GM12865 (cell line): Measurements from ENCODE around the gene SLC18B1.
"Not testable (repeated sequence)": the region's sequence is repeated elsewhere in the genome, so short reads cannot be mapped to it uniquely, and the experiment has no call there.

Experiments used
- DNase-seq: peaks from one replicate; pipeline ENCODE4 v3.0.0; 2010; ENCODE audit warnings: low read depth
- H3K4me3 ChIP-seq: 2 replicates; pipeline ENCODE4 v1.5.1; 2011; ENCODE audit warnings: mild to moderate bottlenecking, low read depth, low read length, control low read depth
- CTCF ChIP-seq: IDR thresholded peaks from 2 replicates; pipeline ENCODE4 v1.5.1; 2011; ENCODE audit warnings: low read length, control low read depth, low read depth, inconsistent platforms; ENCODE audit not compliant: insufficient read depth; ENCODE audit errors: missing control alignments

SLC18B1 gene

GRCh38 chr6:132785936-132786335 is 12.5 kb downstream of the SLC18B1 start:
- no peak for DNase-seq
- no peak overlapping the region for H3K4me3 ChIP-seq
- no peak for TF ChIP-seq CTCF

DNA sequence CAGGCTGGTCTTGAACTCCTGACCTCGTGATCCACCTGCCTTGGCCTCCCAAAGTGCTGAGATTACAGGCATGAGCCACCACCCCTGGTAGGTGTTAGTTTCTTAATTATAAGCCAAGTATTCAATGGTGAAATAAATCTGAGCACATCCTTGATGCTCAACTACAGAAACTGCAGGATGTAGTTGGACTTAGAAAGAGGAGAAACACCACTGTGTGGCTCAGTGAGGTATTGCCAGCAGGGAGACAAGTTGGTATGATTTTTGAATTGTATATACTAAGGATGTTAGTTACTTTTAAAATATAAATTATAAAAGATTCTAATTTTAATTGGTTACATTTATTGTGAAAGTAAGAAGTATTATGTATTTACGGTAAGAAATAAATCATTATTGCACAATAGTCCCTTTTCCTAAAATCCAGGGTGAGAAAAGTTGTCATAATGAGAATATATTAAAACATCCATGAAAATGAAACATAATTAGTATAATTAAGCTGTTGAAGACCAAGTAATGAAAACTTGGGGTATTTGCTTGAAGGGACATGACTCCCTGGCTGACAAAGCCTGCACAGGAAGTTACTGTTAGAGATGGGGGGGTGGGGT is 17.6 kb downstream of the SLC18B1 start:
- TF ChIP-seq CTCF: peak; percentile 29
- H3K4me3 ChIP-seq: no peak overlapping the region
- DNase-seq: peak; percentile 40

DNA sequence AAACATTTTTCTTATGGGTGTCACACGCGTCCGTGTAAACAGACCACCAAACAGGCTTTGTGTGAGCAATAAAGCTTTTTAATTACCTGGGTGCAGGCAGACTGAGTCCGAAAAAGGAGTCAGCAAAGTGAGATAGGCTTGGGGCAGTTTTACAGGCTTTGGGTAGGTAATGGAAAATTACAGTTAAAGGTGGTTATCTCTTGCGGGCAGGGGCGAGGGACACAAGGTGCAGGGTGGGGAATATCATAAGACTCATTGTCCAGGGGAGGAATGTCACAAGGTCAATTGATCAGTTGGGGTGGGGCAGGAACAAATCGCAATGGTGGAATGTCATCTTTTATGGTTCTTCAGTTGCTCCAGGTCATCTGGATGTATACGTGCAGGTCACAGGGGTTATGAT is 20.6 kb downstream of the SLC18B1 start:
- not testable (repeated sequence) for DNase-seq, H3K4me3 ChIP-seq

DNA sequence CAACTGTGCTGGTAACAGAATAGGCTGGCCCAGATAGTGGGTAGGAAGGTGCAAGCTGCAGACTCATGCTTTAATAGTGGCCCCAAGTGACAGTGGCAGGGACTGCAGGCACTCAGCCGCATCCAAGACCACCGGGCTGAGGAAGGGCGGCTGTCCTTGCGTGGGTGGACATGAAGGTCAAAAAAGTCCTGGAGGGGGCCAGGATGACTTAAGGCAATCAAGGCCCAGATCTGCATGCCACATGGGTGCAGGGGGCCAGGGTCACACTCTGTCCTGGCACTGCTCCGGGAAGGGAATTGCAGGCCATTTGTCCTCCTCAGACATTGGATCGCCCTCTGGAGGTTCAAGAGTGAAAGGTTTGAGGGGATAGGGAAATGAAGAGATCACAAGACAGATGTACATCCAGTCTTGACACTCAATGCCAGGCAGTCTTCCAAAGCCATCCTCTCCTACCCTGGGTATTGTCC is 30.4 kb downstream of the SLC18B1 start:
- no peak overlapping the region for H3K4me3 ChIP-seq
- TF ChIP-seq CTCF: peak; percentile 58
- peak; percentile 72 for DNase-seq

DNA sequence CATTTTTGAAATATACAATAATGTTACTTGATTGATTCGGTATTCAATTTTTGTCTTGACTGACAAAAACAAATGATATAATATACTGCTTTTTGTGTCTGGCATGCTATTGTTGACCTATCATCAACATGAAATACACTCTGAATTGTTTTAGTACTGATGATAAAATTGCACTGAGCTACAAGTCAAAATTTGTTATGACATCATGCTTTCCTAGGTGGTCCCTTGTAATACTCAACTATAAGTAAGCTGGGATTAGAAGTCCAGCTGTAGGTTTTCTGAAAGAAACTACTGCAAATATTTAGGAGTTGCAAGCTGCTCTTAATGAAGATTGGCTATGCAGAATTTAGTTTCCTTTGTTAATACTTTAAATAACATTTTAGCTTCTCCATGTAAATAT is 32.9 kb downstream of the SLC18B1 start:
- no peak for TF ChIP-seq CTCF
- no peak overlapping the region for H3K4me3 ChIP-seq
- DNase-seq: no peak

- H3K4me3 ChIP-seq: no peak overlapping the region
- DNase-seq: no peak
- TF ChIP-seq CTCF: no peak
Observed at GRCh38 chr6:132764370-132764769, 34.1 kb downstream of the SLC18B1 start.

DNA sequence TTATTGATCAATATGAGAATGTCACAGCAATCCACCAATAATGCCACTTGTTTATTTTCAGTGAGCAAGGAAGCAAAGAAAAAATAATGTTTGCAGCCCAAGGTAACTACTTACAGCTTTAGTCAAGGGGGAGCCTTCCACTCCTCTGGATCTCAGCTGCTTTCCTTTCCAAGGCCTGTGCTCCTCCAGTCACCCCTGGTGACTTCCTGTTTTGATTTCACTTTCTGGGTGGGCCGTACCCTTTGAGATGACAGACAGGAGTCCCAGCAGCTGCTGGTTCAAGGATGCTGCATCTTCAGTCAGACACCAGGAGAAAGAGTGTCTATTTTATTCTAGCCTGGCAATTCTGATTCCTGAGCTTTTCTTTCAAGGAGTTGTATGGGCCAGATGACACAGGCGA is 35.2 kb downstream of the SLC18B1 start:
- peak overlapping the region; percentile 80 for H3K4me3 ChIP-seq
- no peak for TF ChIP-seq CTCF
- peak; percentile 79 for DNase-seq

DNA sequence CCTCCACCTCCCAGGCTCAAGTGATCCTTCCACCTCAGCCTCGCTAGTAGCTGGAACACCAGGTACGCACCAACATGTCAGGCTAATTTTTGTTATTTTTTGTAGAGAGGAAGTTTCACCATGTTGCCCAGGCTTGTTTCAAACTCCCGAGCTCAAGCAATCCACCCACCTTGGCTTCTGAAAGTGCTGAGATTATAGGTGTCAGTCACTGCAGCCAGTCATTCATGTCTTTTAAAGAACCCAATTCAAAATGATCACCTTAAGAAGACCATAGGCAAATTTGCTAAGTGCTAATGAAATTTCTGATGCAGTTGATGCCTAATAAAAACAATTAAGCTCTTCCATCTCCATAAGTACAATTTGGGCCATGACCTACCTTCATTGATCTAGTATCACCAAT is 38.2 kb downstream of the SLC18B1 start:
- no peak for TF ChIP-seq CTCF
- peak; percentile 41 for DNase-seq
- no peak overlapping the region for H3K4me3 ChIP-seq
